ENCODE results near the gene NPR3. TPM values are rescaled to one million over a fixed set of nuclear protein-coding genes. Genes with fewer than 3 reads are reported as not detected.

NPR3 gene
- 19.2 TPM for total RNA-seq

- no peak for FAIRE-seq
- peak; percentile 24 for DNase-seq (ENCODE audit: low spot score in 2 of 2)
Observed at GRCh38 chr5:32710550-32711361, at the start of gene NPR3. Gene NPR3 (plus strand): TSS chr5:32711321. CDS start chr5:32711777, 456 bp downstream.

GRCh38 chr5:32664523-32664922 lies 46.6 kb upstream of the NPR3 start:
- no peak for FAIRE-seq
- DNase-seq (ENCODE audit: low spot score in 2 of 2): no peak

GRCh38 chr5:32668552-32668951 lies 42.6 kb upstream of the NPR3 start:
- FAIRE-seq: no peak

GRCh38 chr5:32673272-32673671 lies 37.8 kb upstream of the NPR3 start:
- FAIRE-seq: no peak
- DNase-seq (ENCODE audit: low spot score in 2 of 2): no peak

More at GRCh38 chr5:32668552-32668951, 42.6 kb upstream of the NPR3 start:
- DNase-seq (ENCODE audit: low spot score in 2 of 2): no peak

- DNase-seq (ENCODE audit: low spot score in 2 of 2) (no peak), FAIRE-seq (no peak)
Observed at GRCh38 chr5:32677023-32677422, 34.1 kb upstream of the NPR3 start.

- no peak for FAIRE-seq
- no peak for DNase-seq (ENCODE audit: low spot score in 2 of 2)
Observed at GRCh38 chr5:32678472-32678871, 32.6 kb upstream of the NPR3 start.

- FAIRE-seq (no peak), DNase-seq (ENCODE audit: low spot score in 2 of 2) (no peak)
Observed at GRCh38 chr5:32679218-32679617, 31.9 kb upstream of the NPR3 start.

- no peak for FAIRE-seq
Observed at GRCh38 chr5:32680183-32680582, 30.9 kb upstream of the NPR3 start.

GRCh38 chr5:32683125-32683524 lies 28.0 kb upstream of the NPR3 start:
- DNase-seq (ENCODE audit: low spot score in 2 of 2): no peak
- no peak for FAIRE-seq

More at GRCh38 chr5:32680183-32680582, 30.9 kb upstream of the NPR3 start:
- DNase-seq (ENCODE audit: low spot score in 2 of 2): no peak

GRCh38 chr5:32684260-32684659 lies 26.9 kb upstream of the NPR3 start:
- no peak for FAIRE-seq

GRCh38 chr5:32686799-32687498 lies 24.2 kb upstream of the NPR3 start:
- no peak for FAIRE-seq
- DNase-seq (ENCODE audit: low spot score in 2 of 2): no peak

More at GRCh38 chr5:32684260-32684659, 26.9 kb upstream of the NPR3 start:
- no peak for DNase-seq (ENCODE audit: low spot score in 2 of 2)

GRCh38 chr5:32687499-32687831 lies 23.7 kb upstream of the NPR3 start:
- DNase-seq (ENCODE audit: low spot score in 2 of 2): no peak

GRCh38 chr5:32690153-32690552 lies 21.0 kb upstream of the NPR3 start:
- FAIRE-seq (no peak), DNase-seq (ENCODE audit: low spot score in 2 of 2) (no peak)

More at GRCh38 chr5:32687499-32687831, 23.7 kb upstream of the NPR3 start:
- no peak for FAIRE-seq

GRCh38 chr5:32690666-32691065 lies 20.5 kb upstream of the NPR3 start:
- no peak for DNase-seq (ENCODE audit: low spot score in 2 of 2)
- no peak for FAIRE-seq

GRCh38 chr5:32692036-32692746 lies 18.9 kb upstream of the NPR3 start:
- DNase-seq (ENCODE audit: low spot score in 2 of 2) (no peak), FAIRE-seq (no peak)

GRCh38 chr5:32703957-32704356 lies 7.2 kb upstream of the NPR3 start:
- DNase-seq (ENCODE audit: low spot score in 2 of 2): no peak
- FAIRE-seq: no peak

GRCh38 chr5:32707418-32707997 lies 3.6 kb upstream of the NPR3 start:
- FAIRE-seq (no peak), DNase-seq (ENCODE audit: low spot score in 2 of 2) (no peak)

GRCh38 chr5:32708949-32709348 lies 2.2 kb upstream of the NPR3 start:
- DNase-seq (ENCODE audit: low spot score in 2 of 2) (no peak), FAIRE-seq (no peak)

GRCh38 chr5:32709750-32710549 lies 1.2 kb upstream of the NPR3 start:
- peak; percentile 49 for DNase-seq (ENCODE audit: low spot score in 2 of 2)
- no peak for FAIRE-seq

GRCh38 chr5:32711362-32711680 lies 200 bp downstream of the NPR3 start:
- no peak for FAIRE-seq
- no peak for DNase-seq (ENCODE audit: low spot score in 2 of 2)

Data from frontal cortex (tissue), 4 donors.